ENCODE results near the gene PCDH9.

Gene PCDH9

DNA sequence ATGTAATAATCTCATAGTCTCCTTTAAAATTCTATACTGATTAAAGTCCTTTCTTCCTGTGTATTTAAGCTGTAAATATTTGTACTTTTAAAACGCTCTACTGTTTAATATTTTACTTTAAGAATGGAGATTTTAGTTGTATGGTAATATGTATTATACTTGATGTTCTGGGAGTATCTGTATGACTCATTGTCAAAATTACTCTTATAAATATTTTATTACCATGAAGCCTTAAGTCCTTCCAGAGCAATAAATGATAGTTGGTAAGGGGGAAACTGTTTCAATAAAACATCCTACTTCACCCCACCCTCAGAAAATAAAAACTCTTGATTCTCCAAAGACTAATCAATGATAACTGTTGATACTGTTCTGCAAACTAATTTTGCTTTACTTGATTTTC lies 6.4 kb downstream of the PCDH9 start:
- DNase-seq: no peak

DNA sequence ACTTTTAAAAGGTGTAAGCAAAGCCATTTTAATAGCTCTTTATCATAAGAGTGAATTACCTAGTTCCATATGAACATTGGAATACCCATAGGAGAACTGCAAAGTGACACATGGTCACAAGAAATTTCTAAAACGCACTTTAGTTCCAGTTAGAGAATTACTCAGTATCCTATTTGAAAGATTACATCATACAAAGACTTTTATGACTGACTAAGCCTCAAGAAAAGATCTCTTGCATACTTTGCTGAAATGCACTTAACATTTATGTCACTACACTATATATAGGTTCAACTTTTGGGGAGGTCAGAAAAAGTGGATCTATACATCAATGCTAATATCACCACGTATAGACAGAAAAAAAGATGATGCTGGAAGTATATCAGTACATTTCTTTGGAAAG lies 7.1 kb downstream of the PCDH9 start:
- DNase-seq: no peak

DNA sequence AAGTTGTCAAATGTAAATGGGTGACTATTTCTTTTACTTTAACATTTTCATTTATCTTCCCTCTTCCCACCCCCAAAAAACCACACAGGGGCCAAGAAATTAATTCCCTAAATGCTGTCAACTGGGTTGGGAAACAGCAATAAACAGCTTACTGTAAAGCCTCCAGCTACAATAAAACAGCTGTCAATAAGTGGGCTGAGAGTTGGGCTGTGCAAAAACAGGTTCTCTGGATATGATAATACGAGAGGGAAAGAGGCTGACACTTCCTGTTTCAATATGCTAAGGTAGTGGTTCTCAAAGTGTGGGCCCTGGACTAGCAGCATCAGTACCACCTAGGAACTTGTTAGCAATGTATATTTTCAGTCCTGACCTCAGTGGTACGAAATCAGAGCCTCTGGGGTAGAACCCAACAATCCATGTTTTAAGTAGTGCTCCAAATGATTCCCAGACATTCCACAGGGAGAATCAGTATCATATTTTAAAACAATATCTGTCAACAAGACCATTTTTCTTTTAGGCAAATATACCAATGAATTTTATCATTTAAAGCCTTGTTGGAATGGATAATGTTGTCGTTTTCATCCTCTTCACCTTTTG lies 8.4 kb downstream of the PCDH9 start:
- DNase-seq: no peak

DNA sequence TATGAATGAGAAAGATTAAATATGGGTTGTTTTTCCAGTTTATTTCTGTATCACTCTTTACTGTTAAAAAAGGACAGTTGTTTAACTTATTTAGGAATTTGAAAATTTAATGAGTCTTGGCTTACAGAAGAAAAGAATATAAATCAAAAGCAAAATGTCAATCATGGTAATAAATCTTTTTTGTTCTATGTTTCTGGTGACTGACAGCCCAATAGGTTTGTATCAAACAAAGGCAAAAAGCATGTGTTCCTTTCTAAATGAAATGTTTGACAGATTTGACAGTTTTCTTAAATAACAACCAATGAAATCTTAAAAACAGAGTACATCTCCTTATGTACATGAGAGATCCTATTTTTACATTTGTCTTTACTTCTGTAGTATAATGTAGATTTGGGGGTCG lies 11.0 kb downstream of the PCDH9 start:
- DNase-seq: no peak

DNA sequence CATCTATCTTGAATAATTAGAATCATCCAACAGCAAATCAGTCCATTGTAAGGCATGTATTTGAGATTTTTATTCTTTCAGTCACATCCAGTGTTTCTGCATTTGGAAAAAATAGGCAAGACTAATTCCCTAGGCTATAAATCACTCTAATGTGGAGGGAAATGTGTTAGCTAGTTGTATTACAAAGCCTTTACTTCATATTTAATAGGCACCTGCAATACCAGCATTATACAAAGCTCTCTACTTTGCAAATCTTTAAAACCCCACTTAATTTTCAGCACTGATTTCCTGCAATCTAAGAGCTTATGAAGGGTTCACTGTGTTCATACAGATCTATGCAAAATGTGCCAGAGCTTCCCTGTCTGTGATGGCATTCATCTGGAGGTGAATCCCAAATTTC lies 12.3 kb downstream of the PCDH9 start:
- DNase-seq: no peak

DNA sequence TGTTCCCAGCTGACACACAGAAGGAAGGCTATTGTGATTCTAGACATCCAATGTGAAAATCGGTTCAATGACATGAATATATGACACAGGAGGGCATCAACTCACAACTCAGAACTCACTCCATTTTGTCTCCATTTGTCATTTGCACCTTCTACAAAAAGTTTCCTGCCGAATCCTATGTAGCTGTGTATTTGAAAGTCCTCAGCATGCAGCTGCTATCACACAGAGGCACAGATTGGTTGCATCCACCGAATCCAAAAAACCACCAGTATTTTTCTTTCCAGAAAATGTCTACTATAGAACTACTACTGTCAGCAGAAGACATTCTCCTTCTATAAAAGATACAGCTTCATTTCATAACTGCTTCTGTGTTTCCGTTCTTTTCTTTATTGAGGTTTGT lies 13.3 kb downstream of the PCDH9 start:
- no peak for DNase-seq

DNA sequence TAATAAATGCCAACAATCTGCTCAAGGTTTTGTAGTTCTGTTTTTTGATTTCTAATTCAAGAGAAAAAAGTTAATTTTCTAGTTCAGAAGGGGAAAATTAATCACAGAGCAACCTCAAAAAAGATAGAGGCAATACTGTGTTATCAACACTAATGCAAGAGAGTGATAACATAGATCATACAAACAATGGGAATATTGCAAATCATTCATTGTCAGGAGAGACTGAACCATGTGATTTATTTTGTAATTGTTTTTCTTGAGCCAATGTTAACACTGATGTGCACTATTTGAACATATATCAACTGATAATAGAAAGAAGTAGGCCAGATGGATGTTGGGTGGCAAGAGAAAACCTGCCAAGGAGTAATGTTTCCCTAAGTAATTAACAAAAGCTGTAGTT lies 19.9 kb downstream of the PCDH9 start:
- no peak for DNase-seq

DNA sequence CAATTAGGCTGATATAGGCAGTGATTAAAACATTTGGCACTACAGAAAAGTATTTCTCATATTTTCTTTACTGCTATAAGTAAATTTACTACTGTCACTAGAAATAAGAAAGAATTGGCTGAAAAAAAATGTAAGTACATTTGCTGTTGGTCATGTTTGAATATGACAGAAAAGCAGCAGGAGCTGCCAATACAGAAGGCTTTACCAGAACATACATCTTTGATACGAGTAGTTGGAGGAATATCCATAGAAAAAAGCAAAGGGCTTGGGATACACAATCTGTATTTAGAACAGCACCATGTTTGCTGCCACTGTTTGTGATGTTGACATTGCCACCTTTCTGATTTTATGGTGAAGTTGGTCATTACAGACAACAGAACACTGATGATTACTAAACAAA lies 21.6 kb downstream of the PCDH9 start:
- no peak for DNase-seq

DNA sequence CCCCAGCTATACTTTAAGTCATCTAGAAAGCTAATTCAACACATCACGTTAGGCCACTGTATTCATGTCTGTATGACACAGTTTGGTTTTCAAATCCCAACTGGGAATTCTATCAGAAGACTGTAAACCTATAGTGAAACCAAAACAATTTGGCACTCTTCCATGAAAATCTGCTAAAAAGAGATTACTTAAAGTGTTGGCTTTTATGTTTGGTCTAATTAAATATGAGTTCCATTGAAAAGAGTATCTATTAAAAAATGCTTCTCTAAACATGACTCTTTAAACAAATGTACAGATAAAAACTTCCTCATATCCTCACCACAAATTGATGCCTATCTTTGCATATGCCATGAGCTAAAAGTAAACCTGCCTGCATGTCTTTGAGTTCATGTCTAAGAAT lies 25.4 kb downstream of the PCDH9 start:
- DNase-seq: no peak

DNA sequence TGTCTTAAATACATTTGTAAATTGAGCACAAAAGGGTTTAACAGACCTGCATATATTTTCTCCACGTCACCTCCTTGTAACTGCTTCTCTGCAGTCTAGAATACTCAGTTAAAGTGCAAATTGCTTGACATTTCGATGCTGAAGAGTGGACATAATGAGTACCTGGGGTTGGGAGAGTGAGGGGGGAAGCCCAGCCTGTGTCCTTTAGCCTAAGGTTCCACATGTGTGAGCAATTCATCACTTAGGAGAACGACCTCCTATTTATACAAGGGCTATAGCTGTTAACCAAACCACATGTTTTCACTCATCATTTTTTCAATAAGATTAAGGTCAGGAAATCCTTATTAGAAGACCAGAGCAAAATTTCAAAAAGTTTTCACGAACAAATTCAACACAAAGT lies 29.5 kb downstream of the PCDH9 start:
- DNase-seq: no peak

DNA sequence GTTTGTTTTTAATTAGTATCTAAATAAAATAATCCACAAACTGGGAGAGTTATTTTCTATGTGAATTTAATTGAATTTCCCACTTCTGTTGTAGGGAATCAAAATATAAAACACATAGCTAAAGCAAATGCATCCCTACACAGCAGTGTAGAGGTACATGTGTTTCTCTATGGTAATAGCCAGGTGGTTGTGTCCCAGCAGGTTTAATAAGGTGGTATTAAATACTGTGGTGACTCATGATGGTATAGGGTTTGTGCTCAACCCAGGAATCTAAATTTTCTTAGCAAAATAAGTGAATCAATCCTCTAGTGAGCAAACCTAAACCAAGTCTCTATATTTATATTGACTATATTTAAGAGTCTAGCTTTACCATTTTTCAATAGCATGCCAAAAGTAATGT lies 30.0 kb downstream of the PCDH9 start:
- no peak for DNase-seq

DNA sequence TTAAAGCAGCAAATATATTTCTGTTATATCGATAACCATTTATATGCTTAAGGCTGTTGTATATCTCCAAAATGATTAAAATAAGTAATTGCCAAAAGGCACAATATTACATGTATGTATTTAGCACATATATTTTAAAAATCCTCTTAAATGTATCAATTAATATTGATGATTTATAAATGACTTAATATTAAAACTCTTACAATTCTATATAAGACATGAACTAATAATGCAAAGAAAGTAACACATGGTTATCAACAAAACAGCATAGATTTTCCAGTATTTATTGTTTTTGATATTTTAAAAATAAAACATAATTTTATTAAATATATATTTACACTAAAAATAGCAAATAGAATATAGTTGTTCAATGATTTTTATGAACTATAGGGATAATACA lies 32.4 kb downstream of the PCDH9 start:
- DNase-seq: no peak

DNA sequence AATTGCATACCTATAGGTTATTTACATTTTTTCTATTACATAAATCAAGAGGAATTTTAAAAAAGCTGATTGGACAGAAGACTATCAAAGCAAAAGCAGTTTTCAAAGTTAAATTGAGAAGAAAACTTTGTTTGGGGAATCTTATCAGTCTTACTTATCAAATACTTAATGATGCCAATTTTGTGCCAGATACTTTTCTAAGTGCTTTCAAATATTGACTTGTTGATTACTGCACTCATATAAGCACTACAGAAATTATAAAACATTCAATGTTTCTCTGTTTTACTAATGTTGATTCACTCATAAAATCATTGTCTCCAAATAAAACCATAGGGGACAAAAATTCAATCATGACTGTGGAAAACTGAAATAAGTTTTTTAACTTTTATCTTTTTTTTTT lies 36.2 kb downstream of the PCDH9 start:
- no peak for DNase-seq

DNA sequence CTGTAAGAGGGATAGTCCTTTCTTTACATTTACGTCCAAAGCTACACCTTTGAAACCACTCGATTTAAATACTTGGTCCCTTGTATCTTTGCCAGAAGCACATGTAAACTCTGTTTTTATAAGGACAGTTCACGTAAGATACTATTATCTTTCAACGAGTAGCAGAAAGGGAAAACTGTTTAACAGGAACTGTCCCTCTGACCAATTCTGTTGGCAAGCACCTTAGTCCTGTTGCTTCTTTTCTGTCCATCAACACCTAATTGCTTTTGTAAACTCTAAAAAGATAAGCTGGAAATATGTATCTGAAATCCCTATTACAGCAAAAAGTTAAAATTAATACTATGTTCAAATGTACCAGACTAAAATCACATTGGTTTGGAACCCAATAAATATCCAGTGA lies 37.4 kb downstream of the PCDH9 start:
- DNase-seq: no peak

DNA sequence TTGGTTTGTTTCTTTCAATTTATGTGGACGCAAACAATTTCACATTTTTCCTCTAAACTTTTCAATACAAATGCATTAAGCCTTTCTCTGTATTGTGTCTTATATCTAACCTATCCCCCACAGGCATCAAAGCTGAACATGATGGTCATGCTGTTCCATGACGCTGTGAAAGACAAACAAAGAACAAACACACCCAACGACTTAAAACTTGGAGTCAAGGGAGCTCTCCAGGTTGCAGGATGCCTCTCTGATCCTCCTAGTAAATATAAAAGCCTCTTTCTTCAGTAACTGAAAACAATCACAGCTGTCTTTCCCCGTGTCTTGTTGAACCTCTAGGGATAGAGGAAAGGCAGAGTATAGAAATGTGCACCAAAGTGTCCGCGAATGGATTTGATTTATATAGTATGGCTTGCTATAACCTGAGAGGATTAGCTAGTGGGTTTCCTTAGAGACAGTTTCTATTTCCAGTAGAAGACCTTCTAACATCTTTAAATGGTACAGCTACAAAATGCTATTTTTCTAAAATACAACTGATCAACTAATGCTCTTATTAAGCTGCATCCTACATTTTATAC lies 43.1 kb downstream of the PCDH9 start:
- DNase-seq: no peak

DNA sequence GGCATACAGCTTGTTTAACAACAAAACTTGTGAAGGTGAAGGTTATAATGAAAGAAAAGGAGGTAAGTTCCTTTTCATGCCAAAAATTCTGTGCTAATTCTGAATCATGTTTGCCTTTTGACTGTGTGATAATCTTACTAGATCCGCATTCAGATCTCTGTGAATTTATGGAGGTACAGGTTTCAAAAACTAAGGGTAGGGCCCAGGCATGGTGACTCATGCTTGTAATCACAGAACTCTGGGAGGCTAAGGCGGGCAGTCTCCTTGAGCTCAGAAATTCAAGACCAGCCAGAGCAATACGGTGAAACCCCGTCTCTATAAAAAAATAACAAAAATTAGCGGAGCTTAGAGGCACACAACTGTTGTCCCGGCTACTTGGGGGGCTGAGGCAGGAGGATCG lies 45.9 kb downstream of the PCDH9 start:
- DNase-seq: no peak

DNA sequence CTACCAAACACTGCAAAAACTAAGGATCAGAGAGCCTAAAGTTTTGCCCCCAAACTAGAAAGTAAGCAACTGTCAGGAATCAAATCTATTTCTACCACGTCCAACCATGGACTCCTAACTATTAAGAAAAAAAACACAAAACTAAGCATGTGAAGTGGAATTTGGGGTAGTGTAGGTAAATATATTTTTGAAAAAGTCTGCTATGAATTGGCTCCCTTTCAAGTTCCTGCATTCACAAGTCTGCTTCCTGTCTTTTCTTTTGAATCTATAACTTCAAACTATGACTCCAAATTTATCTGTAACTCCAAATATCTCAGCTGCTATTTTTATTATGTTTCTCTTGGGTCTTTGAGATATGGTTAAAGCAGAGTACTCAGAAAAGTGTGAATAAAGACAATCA lies 47.0 kb downstream of the PCDH9 start:
- no peak for DNase-seq

DNA sequence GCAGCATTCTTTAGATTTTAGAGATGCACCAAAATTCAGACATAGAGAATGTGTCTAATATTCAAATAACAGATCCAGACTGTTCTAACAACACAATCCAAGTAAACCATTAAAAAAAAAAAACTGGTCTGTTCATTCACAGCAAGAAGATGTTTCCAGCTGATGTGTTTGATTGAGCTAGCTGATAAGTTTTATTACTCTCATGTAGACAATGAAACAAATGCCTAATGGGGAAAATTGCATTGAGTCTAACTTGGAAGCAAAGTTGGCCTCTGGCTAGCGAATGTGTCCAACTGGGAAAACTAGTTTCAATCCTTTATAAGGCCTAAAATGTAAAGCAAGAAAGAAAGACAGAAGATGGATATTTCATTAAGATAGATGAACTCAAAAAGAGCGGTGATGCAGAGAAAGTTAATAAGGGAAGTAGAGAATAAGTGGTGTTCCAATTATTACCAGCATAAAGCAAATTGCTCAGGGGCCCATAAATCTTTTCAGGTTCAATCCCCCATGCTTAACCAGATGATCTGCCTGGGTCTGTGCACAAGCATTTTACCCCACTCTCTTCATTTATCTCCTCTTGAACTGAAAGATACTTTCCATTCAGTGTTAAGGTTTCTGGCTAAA lies 54.2 kb downstream of the PCDH9 start:
- DNase-seq: no peak

DNA sequence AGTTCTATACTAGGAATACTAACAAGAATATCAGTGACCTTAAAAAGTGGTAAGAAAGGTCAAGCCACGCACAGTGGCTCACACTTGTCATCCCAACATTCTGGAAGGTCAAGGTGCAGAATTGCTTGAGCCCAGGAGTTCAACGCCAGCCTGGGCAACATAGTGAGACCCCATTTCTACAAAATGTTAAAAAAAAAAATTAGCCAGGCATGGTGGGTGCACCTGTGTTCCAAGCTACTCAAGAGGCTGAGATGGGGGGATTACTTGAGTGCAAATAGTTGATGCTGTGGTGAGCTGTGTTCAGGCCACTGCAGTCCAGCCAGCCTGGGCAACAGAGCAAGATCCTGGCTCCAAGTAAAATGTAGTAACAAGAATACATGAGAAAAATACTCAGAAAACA lies 61.8 kb downstream of the PCDH9 start:
- no peak for DNase-seq

DNA sequence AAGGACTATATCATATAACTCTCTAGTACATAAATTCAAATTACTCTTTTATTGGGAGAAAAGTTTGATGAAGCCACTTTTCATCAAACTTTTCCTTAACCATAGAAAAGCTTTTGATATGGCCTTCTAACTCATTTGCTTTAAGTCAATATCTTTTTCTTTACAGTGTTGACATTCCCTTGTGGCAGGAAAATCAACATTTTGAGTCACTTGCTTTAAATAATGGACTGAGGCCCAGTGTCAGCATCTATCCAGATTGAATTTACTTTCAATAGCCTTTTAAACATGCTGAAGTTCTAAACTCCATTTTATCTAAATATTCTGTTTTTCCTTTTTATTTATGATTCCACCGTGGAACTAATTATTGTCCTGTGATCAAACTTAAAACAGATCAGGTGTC lies 62.7 kb downstream of the PCDH9 start:
- DNase-seq: no peak

DNA sequence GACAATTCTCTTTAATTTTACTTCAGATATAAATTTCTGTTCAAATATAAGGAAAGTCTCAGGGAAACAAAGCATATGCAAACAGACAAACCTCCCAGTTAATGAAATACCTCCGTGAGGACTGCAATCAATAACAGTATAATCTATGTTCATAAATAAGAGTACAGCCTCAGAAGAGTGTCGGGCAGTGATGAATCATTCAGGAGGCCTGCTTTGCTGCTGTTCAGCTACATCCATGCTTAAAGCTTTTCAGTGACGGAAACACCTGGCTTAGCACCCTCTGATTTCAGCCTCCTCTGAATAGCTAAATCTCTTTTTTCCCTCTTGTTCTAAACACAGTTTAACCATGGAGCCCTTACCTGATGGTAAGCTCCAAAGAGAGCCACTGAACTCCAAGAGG lies 69.0 kb downstream of the PCDH9 start:
- no peak for DNase-seq

DNA sequence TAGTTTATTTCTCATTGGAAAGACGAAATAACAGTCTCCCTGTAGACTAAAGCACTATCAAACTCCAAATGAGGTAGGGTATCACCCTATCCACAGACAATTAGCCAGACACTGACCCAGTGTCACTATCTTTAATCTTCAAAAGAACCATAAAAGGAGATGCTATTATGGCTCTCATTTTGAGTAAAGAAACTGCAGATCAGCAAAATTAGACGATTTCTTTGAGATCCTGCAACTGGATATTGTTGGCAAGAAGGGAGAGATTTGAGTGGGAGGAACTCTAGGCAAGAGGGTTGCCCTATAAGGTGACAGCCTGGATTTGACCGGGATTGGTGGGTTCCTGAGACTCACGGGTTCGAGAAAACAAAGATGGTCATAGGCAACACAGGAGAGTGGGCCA lies 71.2 kb downstream of the PCDH9 start:
- no peak for DNase-seq

DNA sequence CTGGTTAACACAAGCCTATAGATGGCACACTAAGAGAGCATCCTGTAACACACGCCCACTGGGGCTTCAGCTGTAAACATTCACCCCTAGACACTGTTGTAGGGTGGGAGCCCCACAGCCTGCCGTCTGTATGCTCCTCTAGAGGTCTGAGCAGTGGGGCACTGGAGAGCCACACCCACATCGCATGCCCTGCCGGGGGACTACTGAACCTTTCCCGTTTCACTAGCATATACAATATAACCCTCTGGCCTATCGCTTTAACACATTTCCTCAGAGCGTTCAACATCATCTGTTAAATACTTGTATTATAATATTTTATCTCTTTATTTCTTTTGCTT lies 73.4 kb downstream of the PCDH9 start:
- no peak for DNase-seq

DNA sequence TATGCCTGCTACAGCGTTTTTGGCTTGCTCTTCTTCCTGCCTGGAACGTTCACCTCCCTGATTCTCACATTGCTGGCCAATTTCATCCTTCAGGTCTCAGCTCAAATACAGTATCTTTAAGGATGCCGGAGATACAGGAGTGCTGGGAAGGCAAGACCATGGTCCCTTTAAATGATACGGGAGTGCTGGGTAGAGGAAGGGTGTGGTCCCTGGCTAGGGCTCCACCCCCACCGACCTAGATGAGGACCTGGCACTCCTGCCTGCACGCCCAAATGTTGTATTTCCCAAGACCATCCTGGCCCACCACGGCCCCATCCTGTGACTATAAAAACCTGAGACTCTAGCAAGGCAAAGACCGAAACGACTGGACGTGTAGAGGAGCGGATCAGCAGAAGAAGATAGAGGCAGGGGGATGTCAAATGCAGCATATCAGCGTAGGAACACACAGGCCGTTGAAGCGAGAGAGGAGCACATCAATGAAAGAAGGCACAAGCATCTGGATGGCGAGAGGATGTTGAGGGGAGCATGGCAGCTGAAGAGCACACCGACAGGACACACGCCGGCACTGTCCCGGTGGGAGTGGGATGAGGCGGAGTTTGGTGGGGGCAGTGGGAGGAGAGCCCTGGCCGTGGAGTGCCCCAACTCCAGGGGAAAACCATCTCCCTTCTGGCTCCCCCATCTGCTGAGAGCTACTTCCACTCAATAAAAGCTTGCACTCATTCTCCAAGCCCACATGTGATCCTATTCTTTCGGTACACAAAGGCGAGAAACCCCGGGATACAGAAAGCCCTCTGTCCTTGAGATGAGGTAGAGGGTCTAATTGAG lies 74.0 kb downstream of the PCDH9 start:
- no peak for DNase-seq
